Measurements from ENCODE around the gene CTSD.

- TF ChIP-seq CTCF (conservative IDR thresholded peaks at IDR 0.05; ENCODE audit: low read length) (no peak), EZH2phosphoT487 (IDR thresholded peaks at IDR 0.05; ENCODE audit: borderline replicate concordance) (no peak)
Measured at GRCh38 chr11:1776944-1777715, 13.4 kb upstream of the CTSD start.

All from Loucy (cell line).